Activated CD4-positive, CD25-positive, alpha-beta regulatory T cell (primary cell): Measurements from ENCODE around the gene KRTAP5-1.

Source experiments
- DNase-seq, 4 experiments: peaks; one replicate each; lab custom pipeline; 2025; lab: John Stamatoyannopoulos, UW

Gene KRTAP5-1

DNA sequence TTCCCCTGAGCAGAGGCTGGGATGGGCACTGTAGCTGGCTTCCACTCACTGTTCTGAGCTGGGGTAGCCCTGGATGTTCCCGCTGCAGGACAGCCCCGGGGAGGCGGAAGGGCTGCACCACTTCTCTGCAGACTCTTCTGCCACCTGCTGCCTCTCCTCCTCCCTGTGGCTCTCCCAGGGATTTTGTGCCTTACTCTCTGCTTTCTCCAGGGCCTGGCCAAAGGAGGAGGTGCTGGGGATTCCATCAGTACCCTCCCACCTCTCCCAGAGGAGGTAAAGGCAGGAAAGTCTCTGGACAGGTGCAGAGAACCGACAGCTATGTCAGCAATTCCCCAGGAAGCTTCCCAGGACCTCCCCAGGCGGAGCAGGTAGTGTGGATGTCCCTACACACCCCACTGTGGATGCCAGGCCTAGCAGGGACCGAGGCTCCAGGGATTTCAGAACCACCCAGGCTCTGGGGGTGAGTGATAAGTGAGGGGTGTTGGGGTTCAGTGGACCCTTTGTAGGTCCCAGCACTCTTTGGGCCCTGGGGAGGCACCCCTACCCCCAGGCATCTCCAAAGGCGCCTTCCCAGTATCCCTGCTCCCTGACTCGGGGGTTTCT is 24.3 kb downstream of the KRTAP5-1 start:
- no peak for DNase-seq

DNA sequence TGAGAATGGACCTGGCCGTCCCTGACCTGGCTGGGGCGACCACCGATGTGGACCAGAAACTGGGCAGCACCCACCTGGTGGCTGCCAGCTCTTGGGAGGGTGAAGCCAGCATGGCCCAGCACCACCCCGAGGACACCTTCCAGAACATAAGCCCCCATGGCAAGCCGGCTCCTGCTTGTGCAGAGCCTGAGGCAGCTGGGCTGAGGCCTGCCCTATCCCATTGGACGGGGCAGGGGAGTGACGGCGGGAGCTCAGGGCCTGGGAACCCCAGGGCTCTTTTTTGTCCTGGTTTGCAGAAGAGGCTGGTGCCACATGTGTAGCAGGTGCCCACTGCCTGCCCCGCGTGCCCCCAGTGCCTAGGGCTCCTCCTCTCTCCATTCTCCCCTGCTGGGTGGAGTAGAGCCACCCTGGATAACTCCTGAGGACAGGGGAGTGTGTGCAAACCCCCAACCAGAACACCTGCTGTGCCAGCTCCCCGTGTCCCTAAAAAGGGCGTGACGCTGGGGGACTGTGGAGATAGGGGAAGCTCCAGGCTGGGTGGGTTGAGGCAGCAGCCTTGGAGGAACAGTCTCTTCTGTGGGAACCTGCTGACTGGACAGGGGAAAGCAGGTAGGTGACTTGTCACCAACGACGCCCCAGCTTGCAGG is 25.0 kb downstream of the KRTAP5-1 start:
- DNase-seq = no peak

DNA sequence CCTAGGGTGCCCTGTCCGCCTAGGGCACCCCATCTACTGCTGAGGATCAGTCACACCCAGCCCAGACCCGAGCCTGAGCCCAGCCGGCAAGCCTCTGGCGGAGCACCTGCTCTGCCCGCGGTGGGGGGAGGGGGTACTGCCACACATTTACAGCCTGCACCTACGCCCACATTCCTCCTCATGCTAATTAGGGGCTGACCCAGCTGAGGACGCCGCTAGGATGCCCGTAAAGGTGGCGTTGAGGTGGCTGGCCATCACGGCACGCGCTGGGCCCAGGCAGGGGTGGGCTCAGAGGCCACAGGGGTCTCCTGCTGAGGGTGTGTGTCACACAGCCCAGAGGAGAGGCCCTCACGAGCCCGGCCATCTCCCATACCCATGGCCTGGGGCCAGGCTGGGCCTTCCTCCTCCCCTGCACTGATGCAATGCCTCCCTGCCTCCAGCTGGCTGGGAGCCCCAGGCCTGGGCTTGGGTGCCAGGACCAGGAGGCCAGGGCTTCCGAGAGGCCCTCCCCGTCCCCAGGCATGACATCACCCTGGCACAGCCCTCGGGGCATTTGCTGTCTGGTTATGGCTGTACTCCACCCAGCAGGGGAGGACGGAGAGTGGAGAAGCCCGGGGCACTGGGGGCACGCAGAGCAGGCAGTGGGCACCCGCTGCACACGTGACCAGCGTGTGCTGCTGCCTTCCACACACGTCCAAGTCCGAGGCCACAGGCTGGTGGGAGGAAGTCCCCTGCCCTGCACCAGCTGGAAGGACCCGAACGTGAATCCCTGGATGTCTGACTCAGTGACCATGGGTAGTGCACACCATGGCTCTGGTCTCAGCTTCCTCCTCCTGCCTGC is 25.8 kb downstream of the KRTAP5-1 start:
- no peak for DNase-seq

DNA sequence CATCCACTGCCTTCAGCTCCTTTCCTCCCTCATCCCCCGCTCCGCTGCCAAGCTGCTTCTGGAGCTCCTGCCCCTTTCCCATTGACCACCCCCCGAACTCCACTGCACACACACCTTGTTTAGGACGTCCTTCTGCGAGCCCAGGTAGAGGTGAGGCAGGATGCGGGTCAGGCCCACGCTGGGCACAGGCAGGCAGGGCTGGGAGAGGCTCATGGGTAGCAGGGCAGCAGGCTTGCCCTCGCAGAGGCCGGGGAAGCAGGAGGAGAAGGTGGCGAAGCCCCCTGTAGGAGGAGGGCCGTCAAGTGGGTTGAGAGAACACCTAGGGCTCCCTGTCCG is 26.3 kb downstream of the KRTAP5-1 start:
- DNase-seq = no peak

DNA sequence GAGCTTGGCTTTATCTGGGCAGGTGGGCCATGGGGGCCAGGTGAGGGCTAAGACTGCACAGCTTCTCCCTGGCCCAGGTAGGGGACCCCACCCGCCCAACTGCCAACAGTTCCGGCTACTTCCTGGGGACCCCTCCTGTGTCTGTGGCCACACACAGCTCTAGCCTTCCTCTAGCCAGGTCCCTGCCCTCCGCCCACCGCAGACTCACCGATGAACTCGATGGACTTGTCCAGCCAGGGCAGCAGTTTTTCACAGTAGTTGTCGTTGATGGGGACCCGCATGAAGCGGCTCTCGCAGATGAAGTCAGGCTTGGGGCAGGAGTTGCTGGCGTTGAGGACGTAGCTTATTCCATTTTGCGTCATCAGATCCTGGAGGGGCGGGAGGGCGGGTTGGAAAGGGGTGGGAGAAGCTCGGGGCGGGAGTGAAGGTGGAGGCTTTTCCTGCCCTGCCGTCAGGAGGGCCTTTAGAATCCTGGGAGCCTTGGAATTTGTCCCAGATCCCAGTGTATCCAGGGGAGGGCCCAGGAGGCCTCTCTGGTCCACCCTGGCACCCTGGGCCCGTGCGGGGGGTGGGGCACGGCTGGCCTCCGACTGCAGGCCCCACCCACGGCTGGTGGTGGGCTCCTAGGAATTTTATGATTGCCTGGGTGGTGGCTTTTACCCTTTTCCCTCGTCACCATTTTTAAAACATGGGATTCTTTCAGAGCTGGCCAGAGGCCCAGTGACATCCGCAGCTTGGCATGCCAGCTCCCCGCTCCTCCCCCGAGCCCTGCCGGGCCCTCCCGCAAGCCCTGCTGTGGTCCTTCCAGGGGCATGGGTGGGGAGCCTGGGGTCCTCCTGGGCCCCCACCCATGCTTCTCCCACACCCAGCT is 26.9 kb downstream of the KRTAP5-1 start:
- DNase-seq = no peak

DNA sequence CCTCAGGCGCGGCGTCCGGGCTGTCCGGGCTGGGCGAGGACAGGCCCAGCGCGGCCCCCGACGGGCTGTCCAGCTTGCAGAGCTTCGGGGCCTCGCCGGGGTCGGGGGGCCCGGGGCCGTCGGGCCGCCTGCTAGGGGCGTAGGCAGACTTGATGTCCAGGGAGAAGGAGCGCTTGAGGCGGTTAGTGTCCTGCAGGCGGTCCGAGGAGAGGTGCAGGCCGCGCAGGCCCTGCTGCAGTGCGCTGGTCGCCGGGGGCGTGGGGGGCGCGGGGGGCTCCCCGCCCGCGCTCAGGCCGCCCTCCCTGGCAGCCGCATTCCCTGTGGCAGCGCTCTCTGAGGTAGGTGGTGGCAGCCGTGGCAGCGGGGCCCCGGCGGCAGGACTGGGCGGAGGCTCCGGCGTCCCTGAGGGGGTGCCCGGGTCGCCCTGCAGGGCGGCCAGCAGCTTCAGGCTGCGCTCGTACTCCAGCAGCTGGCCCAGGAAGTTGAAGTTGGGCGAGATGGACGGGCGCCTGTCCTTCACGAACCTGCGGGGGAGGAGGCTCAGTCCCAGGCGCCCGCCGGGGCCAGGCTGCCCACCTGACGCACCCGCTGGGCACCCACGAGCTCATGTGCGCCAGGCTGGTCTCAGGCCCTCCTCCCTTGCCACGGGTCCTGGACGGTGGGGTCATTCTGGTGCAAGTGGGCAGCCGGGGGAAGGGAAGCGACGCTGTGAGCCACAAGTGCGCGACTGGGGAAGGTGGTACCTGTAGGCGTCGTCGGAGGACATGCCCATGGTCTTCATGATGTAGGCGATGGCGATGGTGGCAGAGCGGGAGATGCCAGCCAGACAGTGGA is 27.8 kb downstream of the KRTAP5-1 start:
- DNase-seq = no peak

DNA sequence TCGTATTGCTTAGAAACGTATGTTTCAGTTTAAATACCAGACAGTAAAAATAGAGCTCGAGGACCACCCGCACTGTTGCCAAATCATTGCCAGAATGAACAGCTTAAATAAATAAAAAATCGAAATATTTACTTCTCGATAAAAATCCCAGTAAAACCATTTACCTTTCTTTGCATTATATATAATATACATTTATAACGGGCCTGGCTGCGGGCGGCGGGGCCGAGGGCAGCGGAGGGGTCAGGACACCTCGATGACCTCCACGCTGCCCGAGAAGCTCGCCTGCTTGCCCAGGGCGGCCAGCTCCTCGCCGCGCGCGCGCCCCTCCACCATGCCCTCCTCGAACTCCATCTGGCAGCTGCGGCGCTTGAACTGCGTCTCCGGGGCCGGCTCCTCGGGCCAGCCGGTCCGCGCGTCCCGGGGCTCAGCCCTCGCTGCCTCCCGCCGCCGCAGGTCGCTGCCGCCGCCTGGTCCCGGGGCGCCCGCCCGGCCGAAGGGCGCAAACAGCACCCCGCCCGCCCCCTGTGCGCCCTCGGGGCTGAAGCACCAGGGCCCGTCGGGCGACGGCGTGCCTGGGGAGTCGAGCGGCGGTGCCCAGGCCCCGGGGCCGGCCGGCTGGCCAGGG is 28.7 kb downstream of the KRTAP5-1 start:
- DNase-seq = no peak

DNA sequence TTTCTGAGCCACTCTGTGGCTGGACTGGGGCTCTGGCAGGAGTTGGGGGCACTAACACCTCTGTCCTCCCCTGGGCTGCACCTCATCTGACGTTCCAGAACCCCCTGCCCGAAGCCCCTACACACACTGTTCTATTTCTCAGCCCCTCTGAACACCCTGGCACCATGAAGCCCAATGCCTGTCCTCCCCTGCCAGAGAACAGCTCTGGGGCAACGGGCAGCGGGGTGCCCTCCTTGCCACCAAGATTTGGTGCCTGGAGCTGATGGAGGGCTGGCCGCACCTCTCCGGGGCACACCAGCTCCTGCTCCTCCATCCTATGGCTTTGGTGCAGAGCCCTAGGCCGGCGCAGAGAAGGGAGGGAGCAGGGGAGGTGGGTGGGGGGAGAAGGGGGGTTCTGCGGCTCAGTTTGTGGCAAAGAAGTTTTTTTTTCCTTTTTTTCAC is 29.4 kb downstream of the KRTAP5-1 start:
- DNase-seq = no peak

DNA sequence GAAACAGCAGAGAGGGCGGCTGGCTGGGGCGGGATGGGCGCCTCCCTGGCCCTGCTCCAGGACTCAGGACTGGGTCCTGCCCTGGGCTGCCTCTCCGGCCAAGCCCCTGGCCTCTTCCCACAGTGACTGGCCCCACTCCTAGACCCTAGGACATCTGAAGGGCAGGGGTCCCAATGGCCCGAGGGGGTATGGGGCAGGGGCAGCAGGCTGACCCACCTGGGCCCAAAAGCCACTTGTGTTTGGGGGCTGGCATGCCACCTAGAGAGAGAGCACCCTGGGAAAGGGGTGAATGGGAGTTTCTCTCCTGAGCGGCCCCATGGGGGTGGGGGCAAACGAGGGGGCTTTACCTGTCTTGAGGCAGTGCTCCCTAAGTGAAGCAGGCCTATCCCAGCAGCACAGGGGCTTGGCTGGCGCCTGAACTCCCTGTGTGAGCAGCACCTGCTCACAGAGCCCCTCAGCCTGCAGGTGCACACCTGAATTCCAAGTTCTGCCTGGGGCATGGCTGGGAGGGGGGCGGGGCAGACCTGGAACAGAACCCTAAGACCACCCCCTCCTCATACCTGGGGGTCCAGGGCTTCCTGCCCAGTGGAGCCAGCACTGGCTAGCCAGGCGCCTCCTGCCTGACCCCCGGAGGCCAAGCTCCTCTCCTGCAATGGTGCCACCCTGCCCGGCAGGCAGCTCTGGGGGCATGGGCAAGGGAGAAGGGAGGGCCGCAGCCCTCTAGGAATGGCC is 29.9 kb downstream of the KRTAP5-1 start:
- DNase-seq = no peak

DNA sequence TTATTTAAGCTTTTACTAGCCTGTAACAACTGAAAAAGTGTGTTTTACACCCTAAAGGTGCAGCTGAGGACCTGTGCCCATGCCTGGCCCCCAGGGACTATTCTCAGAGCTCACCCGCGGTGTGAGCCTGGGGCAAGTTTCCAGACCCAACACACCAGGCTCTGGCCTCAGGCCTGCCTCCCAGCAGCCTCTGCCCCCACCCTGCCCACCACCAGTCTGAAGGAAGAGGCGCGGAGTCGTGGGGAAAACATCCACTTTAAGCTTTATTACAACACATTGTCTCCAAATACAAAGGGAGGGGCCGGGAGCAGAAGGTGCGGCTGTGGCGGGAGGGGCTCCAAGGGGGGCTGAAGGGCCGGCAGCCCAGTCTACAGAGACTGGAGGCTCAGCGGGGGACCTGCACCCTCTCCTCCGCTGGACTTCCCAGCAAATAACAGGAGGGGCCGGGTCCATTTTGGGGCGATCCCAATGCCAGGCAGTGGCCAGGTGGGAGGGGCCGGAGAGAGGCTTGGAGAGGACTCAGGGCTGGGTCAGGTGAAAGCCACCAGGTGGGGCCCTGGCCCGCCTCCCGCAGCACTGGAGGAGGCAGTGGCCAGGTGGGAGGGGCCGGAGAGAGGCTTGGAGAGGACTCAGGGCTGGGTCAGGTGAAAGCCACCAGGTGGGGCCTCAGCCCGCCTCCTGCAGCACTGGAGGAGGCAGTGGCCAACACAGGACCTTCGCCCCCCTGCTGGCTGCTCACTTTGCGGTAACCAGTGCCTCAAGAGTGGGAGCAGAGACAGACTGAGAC is 31.1 kb downstream of the KRTAP5-1 start:
- DNase-seq = no peak

DNA sequence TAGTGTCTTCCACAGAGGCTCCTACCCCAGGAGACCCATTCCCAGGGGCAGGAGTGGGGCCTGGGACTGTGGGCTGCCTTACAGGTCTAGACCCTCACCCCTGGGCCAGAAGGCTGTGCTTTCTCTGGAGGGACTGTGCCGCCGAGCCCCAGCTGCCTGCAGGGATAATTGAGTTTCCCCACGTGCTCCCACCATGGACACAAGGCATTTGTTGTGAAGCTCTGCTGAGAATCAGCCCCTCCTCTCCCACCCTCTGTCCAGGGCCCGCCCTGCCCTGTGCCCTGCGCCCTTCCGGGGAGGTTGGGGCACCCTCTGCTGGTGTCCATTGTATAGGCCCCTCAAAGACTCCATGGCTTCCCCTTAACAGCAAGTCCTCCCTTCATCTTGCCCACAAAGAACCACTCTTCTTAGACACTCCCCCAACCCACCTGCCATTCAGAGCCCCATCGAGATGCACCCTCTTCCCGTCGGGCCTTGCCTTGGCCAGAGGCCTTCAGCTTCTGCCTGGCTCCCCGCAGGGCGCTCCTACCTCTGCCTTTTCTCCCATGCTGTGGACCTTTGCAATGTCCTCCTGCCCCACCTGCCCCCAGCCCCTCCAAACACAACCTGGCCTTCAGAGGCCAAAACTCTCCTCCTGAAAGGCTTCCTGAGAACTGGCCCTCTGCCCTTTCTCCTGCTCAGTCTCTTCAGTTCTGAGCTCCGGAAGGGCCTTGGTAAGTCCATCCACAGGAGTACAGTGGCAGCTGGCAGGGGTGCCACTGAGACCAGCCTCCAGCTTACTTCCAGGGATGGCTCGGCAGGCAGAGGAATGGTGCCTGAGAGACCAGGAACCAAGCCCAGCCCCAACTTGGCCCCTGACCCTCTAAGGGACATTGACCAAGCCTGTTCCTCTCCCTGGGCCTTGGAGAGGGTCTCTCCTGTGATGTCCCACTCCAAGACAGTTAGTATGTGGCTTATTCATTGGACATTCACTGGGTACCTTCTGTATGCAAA is 35.4 kb downstream of the KRTAP5-1 start:
- no peak for DNase-seq

DNA sequence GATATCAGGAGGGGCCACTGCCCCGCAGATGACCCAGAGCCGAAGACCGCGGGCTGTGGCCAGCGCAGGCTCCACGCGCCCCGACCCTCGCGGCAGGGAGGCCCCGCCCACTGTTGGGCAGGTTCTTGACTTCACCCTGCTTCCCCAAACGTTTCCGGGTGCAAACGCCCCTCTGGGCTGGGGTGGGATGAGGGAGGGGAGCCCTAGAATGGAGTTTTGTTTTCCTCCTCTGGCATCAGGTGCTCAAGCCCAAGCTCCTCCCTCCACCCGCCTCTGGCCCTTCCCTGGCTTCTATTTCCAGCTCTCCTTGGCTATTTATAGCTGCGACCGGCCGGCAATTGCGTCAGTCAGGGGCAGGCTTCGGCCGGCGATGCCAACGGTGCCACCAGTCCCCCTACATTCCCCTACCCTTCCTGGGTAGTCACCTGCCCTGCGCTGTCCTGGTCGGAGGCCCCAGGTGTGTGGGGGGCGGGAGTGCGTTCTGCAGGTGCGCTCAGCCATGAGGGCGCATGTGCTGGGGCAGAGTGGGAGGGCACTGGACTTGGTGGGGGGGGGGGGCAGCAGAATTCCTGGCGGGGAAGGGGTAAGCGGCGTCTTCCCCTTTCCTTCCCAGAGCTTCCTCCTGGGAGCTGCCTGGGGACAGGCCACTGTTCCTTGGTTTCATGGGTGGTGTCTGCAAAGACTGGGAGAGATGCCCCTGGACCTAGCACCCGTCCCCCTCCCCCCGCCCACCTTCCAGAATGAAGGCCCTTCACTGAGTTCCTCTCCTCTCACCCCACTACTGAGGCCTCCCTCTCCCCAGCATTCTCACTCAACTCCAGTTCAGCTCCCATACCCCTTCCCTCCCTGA is 36.6 kb downstream of the KRTAP5-1 start:
- DNase-seq = no peak

DNA sequence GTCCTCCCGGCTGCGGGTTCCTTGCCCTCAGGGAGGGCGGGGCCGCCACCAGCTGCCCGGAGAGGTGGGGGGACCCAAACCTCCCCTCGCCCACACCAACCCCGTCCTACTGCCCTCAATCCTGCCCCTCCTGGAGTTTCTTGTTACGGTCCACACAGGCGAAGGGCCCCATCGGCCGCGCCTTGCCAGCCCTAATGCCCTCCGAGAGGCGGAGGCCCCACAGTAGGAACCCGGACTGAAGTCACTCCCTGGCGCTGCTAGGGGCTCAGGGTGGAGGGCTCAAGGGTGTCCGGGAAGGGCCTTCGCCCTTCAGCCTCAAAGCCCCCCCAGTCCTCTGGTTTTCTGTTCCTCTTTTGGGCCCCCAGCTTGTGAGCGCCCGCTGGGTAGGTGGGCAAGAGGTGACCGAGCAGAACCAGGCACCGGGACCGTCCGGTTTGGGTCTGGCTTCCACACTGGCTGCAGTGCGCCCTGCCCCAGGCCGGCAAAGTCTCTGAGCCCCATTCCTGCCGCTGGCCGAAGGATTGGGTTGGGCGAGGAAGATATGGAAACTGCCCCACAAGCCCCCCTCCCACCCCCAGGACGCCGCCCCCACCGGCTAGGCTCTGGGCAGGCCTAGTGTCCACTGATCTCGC is 37.5 kb downstream of the KRTAP5-1 start:
- no peak for DNase-seq

DNA sequence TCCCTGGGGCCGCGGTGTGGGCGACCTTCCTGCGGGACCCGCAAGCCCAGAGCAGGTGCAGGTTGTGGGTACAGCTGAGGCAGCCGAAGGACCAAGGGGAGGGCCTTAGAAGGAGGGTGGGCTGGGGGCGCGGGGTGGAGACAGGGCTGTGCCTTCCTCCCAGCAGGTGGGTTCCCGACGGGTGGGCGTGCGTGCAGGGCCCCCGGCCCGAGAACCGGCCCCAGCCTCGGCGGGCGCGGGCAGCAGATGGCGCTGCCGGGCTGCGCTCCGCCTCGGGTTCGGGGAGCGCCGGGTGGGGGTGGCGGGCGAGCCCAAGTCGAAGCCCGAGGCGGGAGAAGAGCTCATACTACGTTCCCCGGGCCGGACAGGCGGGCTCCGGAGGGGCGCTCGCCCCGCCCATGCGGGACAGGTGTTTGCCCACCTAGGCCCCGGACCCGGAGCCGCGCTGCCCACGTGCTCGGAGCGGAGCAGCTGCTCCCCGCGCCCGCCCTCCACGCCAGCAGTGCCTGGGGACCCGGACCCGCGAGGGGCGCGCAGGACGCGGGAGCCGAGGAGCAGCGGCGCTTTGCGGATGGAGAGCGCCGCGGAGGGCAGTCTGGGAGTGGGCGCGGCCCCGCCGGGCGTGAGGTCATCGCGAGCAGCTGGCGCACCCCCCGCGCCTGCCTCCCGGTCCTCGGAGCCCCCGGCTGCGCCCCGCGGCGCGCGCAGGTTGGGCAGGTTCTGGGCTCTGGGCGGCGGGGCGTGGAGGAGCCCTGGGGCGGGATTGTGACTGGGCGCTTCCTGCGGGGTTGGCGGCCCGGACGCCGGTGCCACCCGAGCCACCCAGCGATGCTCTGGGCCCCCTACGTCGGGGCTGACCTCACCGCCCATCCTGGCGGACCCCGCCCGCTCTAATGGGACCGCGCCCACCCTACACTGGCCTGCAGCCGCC is 38.3 kb downstream of the KRTAP5-1 start:
- DNase-seq = no peak

DNA sequence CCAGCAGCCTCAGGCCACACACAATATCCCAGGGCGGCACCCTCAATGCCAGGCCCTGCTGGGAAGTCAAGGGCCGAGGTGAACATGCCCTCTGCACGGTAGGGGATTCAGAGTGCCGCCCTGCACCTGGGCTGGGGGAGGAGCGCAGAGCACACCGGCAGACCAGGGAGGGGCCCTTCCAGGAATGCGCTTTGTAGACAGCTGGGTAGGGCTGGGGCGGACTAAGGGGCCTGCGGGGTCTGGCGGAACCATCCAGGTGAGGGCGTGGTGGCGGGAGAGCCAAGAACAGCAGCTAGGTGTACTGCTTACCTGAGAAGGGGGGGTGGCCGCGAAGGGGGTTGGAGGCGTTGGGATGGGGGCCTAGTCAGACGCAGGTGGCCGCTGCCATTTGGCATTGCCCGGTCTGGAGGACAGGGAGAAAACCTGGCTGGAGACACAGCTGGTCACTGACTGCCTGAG is 39.0 kb downstream of the KRTAP5-1 start:
- no peak for DNase-seq
